ENCODE measurements around the gene MYH11.
"Not testable (repeated sequence)": the region's sequence is repeated elsewhere in the genome, so short reads cannot be mapped to it uniquely, and the experiment has no call there.

The MYH11 gene

GRCh38 chr16:15810411-15810810 lies 46.4 kb downstream of the MYH11 start:
- DNase-seq (ENCODE audit: low spot score) = no peak

GRCh38 chr16:15809297-15809696 lies 47.5 kb downstream of the MYH11 start:
- not testable (repeated sequence) for H3K36me3 ChIP-seq (ENCODE audit: low read depth); H3K4me3 ChIP-seq (ENCODE audit: severe bottlenecking); DNase-seq (ENCODE audit: low spot score); H3K27me3 ChIP-seq (ENCODE audit: insufficient read depth, poor library complexity, severe bottlenecking); ATAC-seq (ENCODE audit: low read depth); H3K9me3 ChIP-seq (ENCODE audit: severe bottlenecking); H3K27ac ChIP-seq (ENCODE audit: poor library complexity, severe bottlenecking); H3K4me1 ChIP-seq (ENCODE audit: insufficient read depth, poor library complexity, severe bottlenecking)

More at GRCh38 chr16:15810411-15810810, 46.4 kb downstream of the MYH11 start:
- H3K4me3 ChIP-seq (ENCODE audit: severe bottlenecking) = no peak overlapping the region
- TF ChIP-seq CTCF (IDR thresholded peaks at IDR 0.05; ENCODE audit: poor library complexity, severe bottlenecking) = no peak
- H3K27ac ChIP-seq (ENCODE audit: poor library complexity, severe bottlenecking) = no peak overlapping the region
- peaks cover 3% of the 10 kb centered on the region for H3K27me3 ChIP-seq (ENCODE audit: insufficient read depth, poor library complexity, severe bottlenecking)
- no peaks in the 10 kb centered on the region for H3K9me3 ChIP-seq (ENCODE audit: severe bottlenecking)
- H3K36me3 ChIP-seq (ENCODE audit: low read depth) = no peaks in the 10 kb centered on the region
- H3K4me1 ChIP-seq (ENCODE audit: insufficient read depth, poor library complexity, severe bottlenecking) = no peaks in the 10 kb centered on the region
- ATAC-seq (ENCODE audit: low read depth) = no peak

GRCh38 chr16:15808071-15808470 lies 48.8 kb downstream of the MYH11 start:
- DNase-seq (ENCODE audit: low spot score) (no peak), ATAC-seq (ENCODE audit: low read depth) (no peak)
- H3K4me1 ChIP-seq (ENCODE audit: insufficient read depth, poor library complexity, severe bottlenecking) = no peaks in the 10 kb centered on the region
- H3K27ac ChIP-seq (ENCODE audit: poor library complexity, severe bottlenecking) = no peak overlapping the region
- no peaks in the 10 kb centered on the region for H3K27me3 ChIP-seq (ENCODE audit: insufficient read depth, poor library complexity, severe bottlenecking)
- no peaks in the 10 kb centered on the region for H3K9me3 ChIP-seq (ENCODE audit: severe bottlenecking)
- no peak for TF ChIP-seq CTCF (IDR thresholded peaks at IDR 0.05; ENCODE audit: poor library complexity, severe bottlenecking)
- H3K4me3 ChIP-seq (ENCODE audit: severe bottlenecking) = no peak overlapping the region
- H3K36me3 ChIP-seq (ENCODE audit: low read depth) = no peaks in the 10 kb centered on the region

- Histone ChIP-seq H3K4me3 (ENCODE audit: severe bottlenecking) (no peak overlapping the region), H3K27ac (ENCODE audit: poor library complexity, severe bottlenecking) (no peak overlapping the region), H3K27me3 (ENCODE audit: insufficient read depth, poor library complexity, severe bottlenecking) (no peaks in the 10 kb centered on the region), H3K36me3 (ENCODE audit: low read depth) (no peaks in the 10 kb centered on the region), H3K9me3 (ENCODE audit: severe bottlenecking) (no peaks in the 10 kb centered on the region), H3K4me1 (ENCODE audit: insufficient read depth, poor library complexity, severe bottlenecking) (no peaks in the 10 kb centered on the region)
- no peak for TF ChIP-seq CTCF (IDR thresholded peaks at IDR 0.05; ENCODE audit: poor library complexity, severe bottlenecking)
- ATAC-seq (ENCODE audit: low read depth) (no peak), DNase-seq (ENCODE audit: low spot score) (no peak)
Observed at GRCh38 chr16:15807603-15808009, 49.2 kb downstream of the MYH11 start.

GRCh38 chr16:15803618-15804017 lies 53.2 kb downstream of the MYH11 start:
- no peaks in the 10 kb centered on the region for H3K36me3 ChIP-seq (ENCODE audit: low read depth)
- no peak for TF ChIP-seq CTCF (IDR thresholded peaks at IDR 0.05; ENCODE audit: poor library complexity, severe bottlenecking)
- H3K27ac ChIP-seq (ENCODE audit: poor library complexity, severe bottlenecking) = no peak overlapping the region
- H3K27me3 ChIP-seq (ENCODE audit: insufficient read depth, poor library complexity, severe bottlenecking) = no peaks in the 10 kb centered on the region
- DNase-seq (ENCODE audit: low spot score) (no peak), ATAC-seq (ENCODE audit: low read depth) (no peak)
- H3K9me3 ChIP-seq (ENCODE audit: severe bottlenecking) = no peaks in the 10 kb centered on the region
- H3K4me3 ChIP-seq (ENCODE audit: severe bottlenecking) = no peak overlapping the region
- no peaks in the 10 kb centered on the region for H3K4me1 ChIP-seq (ENCODE audit: insufficient read depth, poor library complexity, severe bottlenecking)

Data from RWPE2 (cell line).